ENCODE data around the gene ASCL5. TPM values are rescaled to one million over a fixed set of nuclear protein-coding genes. Genes with fewer than 3 reads are reported as not detected.

ASCL5 gene
- total RNA-seq, 1 experiment from 2014 or later: not detected

GRCh38 chr1:201157949-201158348 is 31.0 kb upstream of the ASCL5 start:
- Mint-ChIP-seq H3K36me3 (ENCODE audit: insufficient read depth, unreplicated experiment) (no peaks in the 10 kb centered on the region), H3K4me1 (ENCODE audit: insufficient read depth, unreplicated experiment) (peaks cover 5% of the 10 kb centered on the region), H3K4me3 (ENCODE audit: unreplicated experiment) (no peak overlapping the region), H3K27me3 (ENCODE audit: insufficient read depth, unreplicated experiment) (peaks cover 12% of the 10 kb centered on the region), H3K27ac (ENCODE audit: low read depth, unreplicated experiment) (no peak overlapping the region), H3K9me3 (ENCODE audit: unreplicated experiment) (no peaks in the 10 kb centered on the region)
- no peak for DNase-seq (ENCODE audit: unreplicated experiment)
- intact Hi-C loops (cut with micrococcal nuclease): no loop called here
- ChIA-PET CTCF (interaction anchor here (0.7 to 2.6 kb wide), 4 partner anchors 9 to 65 kb away, joined by 3 to 39 read pairs (median 5); no protein-coding TSS in a partner anchor), POLR2A (interaction anchor here (0.6 to 2.8 kb wide), 6 partner anchors 12 to 356 kb away, joined by 3 to 16 read pairs (median 3); no protein-coding TSS in a partner anchor)
- TF ChIP-seq CTCF (IDR thresholded peaks at IDR 0.05; ENCODE audit: unreplicated experiment): no peak
- BruUV-seq (replicated peaks): no TSS peak

- no peaks in the 10 kb centered on the region for H3K9me3 Mint-ChIP-seq (ENCODE audit: unreplicated experiment)
- ChIA-PET CTCF (interaction anchor here (0.7 to 1.7 kb wide), 6 partner anchors 8 to 65 kb away, joined by 3 to 7 read pairs (median 3); no protein-coding TSS in a partner anchor), POLR2A (interaction anchor here (0.7 to 3.8 kb wide), 3 partner anchors 10 to 20 kb away, joined by 5 to 40 read pairs (median 8); no protein-coding TSS in a partner anchor)
- no peak for DNase-seq (ENCODE audit: unreplicated experiment)
- H3K4me3 Mint-ChIP-seq (ENCODE audit: unreplicated experiment): no peak overlapping the region
- H3K27ac Mint-ChIP-seq (ENCODE audit: low read depth, unreplicated experiment): no peak overlapping the region
- BruUV-seq (replicated peaks): no TSS peak
- no peak for TF ChIP-seq CTCF (IDR thresholded peaks at IDR 0.05; ENCODE audit: unreplicated experiment)
- H3K4me1 Mint-ChIP-seq (ENCODE audit: insufficient read depth, unreplicated experiment): peaks cover 5% of the 10 kb centered on the region
- peaks cover 12% of the 10 kb centered on the region for H3K27me3 Mint-ChIP-seq (ENCODE audit: insufficient read depth, unreplicated experiment)
- intact Hi-C loops (cut with micrococcal nuclease): no loop called here
- H3K36me3 Mint-ChIP-seq (ENCODE audit: insufficient read depth, unreplicated experiment): peaks cover 7% of the 10 kb centered on the region
Observed at GRCh38 chr1:201156819-201157218, 29.8 kb upstream of the ASCL5 start.

- intact Hi-C loops (cut with micrococcal nuclease): no loop called here
- DNase-seq (ENCODE audit: unreplicated experiment): no peak
- ChIA-PET CTCF (interaction anchor here (0.6 to 1.7 kb wide), 6 partner anchors 13 to 204 kb away, joined by 3 to 7 read pairs (median 4); no protein-coding TSS in a partner anchor), POLR2A (interaction anchor here (0.7 to 3.8 kb wide), 3 partner anchors 10 to 20 kb away, joined by 5 to 40 read pairs (median 8); no protein-coding TSS in a partner anchor)
- BruUV-seq (replicated peaks): no TSS peak
- peaks cover 8% of the 10 kb centered on the region for H3K36me3 Mint-ChIP-seq (ENCODE audit: insufficient read depth, unreplicated experiment)
- no peaks in the 10 kb centered on the region for H3K9me3 Mint-ChIP-seq (ENCODE audit: unreplicated experiment)
- H3K4me1 Mint-ChIP-seq (ENCODE audit: insufficient read depth, unreplicated experiment): peaks cover 5% of the 10 kb centered on the region
- H3K27me3 Mint-ChIP-seq (ENCODE audit: insufficient read depth, unreplicated experiment): peaks cover 12% of the 10 kb centered on the region
- no peak overlapping the region for H3K27ac Mint-ChIP-seq (ENCODE audit: low read depth, unreplicated experiment)
- TF ChIP-seq CTCF (IDR thresholded peaks at IDR 0.05; ENCODE audit: unreplicated experiment): no peak
- no peak overlapping the region for H3K4me3 Mint-ChIP-seq (ENCODE audit: unreplicated experiment)
Observed at GRCh38 chr1:201156346-201156745, 29.4 kb upstream of the ASCL5 start.

- BruUV-seq (replicated peaks): no TSS peak
Observed at GRCh38 chr1:201155354-201155753, 28.4 kb upstream of the ASCL5 start.

More at GRCh38 chr1:201155354-201155753, 28.4 kb upstream of the ASCL5 start:
- CTCF ChIA-PET: interaction anchor here (1.2 to 3.7 kb wide), 9 partner anchors 11 to 74 kb away, joined by 3 to 25 read pairs (median 5); no protein-coding TSS in a partner anchor
- Mint-ChIP-seq H3K4me1 (ENCODE audit: insufficient read depth, unreplicated experiment) (peaks cover 5% of the 10 kb centered on the region), H3K9me3 (ENCODE audit: unreplicated experiment) (no peaks in the 10 kb centered on the region), H3K27me3 (ENCODE audit: insufficient read depth, unreplicated experiment) (peaks cover 12% of the 10 kb centered on the region), H3K27ac (ENCODE audit: low read depth, unreplicated experiment) (no peak overlapping the region), H3K36me3 (ENCODE audit: insufficient read depth, unreplicated experiment) (peaks cover 18% of the 10 kb centered on the region), H3K4me3 (ENCODE audit: unreplicated experiment) (no peak overlapping the region)
- intact Hi-C loops (cut with micrococcal nuclease): no loop called here
- no peak for TF ChIP-seq CTCF (IDR thresholded peaks at IDR 0.05; ENCODE audit: unreplicated experiment)
- DNase-seq (ENCODE audit: unreplicated experiment): no peak
- POLR2A ChIA-PET: interaction anchor here (0.6 to 3.8 kb wide), 3 partner anchors 16 to 193 kb away, joined by 4 to 40 read pairs (median 11); no protein-coding TSS in a partner anchor
